NCI-H1694 treated with DMSO at 0.1 percent for 48 hours (cell line): ENCODE measurements around the gene PTPRH.
"Not testable (repeated sequence)": the region's sequence is repeated elsewhere in the genome, so short reads cannot be mapped to it uniquely, and the experiment has no call there.

Experiments
- DNase-seq: peaks from one replicate; lab custom pipeline; 2025; lab: John Stamatoyannopoulos, UW

Gene PTPRH

GRCh38 chr19:55224679-55225414 lies 15.5 kb upstream of the PTPRH start:
- not testable (repeated sequence) for DNase-seq

- no peak for DNase-seq
These were observed 14.9 kb upstream of the PTPRH start for GRCh38 chr19:55224038-55224665.

- no peak for DNase-seq
These were observed 14.2 kb upstream of the PTPRH start for GRCh38 chr19:55223291-55224037.

- DNase-seq: no peak
These were observed 11.2 kb upstream of the PTPRH start for GRCh38 chr19:55220525-55220924.

GRCh38 chr19:55216461-55217198 lies 7.3 kb upstream of the PTPRH start:
- peak; percentile 95 for DNase-seq

- DNase-seq: no peak
These were observed 4.2 kb upstream of the PTPRH start for GRCh38 chr19:55213547-55213946.

- peak; percentile 74 for DNase-seq
These were observed 3.1 kb upstream of the PTPRH start for GRCh38 chr19:55212447-55212846.

GRCh38 chr19:55209693-55210472 lies 582 bp upstream of the PTPRH start:
- DNase-seq: no peak

DNA sequence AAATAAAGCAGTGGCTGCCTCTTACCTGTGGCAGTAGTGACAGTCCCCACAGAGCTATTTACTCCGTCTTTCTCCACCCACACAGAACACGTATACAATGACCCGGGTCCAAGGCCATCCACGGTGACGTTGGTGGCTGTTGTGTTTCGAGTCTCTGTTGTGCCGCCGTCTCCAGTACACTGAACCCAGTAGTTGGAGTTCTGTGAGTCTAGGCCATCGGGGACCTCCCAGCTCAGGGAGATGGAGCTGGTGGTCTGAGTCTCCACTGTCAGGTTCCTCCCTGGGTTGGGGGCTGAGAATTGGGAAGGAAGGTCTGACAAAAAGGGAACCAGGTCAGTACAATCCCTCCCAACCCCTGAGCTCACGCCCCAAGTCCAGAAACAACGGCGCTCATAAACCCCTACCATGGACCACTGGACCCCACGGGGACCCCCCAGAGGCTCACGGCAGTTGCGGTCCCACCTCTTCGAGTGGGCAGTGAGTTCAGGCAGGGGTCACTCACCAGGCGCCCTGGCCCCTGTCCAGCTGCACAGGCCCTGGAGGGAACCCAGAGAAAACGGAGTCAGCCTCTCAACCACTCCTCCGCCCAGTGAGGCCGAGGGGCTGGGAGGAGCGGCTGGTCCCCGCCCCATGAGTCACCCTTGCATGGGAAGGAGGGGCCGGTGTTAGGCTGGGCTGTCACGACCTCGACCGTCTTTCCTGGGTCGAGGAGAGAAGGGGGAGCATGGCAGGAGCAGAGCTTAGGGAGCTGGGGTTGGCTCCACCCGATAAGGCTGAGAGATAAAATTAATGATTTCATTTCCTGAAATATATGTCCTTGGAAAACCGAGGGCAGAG lies 2.4 kb downstream of the PTPRH start:
- DNase-seq: no peak

DNA sequence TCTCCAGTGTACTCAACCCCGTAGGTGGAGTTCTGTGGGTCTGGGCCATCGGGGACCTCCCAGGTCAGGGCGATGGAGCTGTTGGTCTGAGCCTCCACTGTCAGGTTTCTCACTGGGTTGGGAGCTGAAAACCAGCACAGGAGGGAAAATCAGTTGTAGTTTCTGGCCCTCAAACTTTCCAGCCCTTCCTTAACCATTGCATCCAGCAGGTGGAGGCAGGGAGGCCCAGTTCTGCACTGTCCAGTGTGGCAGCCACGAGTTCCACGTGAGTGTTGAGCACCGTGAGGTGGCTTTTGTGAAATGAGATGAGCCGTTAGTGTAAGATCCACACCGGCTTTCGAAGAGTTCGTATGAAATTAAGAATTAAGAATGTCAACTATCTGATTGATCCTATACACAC lies 7.1 kb downstream of the PTPRH start:
- DNase-seq: not testable (repeated sequence)

- DNase-seq: no peak
These were observed 9.6 kb downstream of the PTPRH start for GRCh38 chr19:55199620-55200204.

DNA sequence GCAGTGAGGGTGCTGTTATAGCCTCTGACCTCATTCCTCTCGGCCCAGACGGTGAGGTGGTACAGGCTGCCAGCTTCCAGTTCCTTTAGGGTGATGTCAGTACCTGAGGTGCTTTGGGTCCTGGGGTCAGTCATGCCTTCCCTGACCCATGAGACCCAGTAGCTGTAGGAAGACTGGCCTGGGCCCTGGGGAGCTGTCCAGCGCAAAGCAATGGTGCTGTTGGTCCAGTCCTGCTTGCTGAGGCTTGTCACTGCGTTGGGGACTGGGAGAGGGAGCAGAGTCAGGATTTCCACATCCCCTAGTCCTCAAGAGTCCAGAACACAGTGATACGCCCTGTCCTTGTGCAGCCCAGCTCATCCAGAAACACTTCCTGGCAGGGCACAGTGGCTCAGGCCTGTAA lies 10.7 kb downstream of the PTPRH start:
- DNase-seq: no peak

DNA sequence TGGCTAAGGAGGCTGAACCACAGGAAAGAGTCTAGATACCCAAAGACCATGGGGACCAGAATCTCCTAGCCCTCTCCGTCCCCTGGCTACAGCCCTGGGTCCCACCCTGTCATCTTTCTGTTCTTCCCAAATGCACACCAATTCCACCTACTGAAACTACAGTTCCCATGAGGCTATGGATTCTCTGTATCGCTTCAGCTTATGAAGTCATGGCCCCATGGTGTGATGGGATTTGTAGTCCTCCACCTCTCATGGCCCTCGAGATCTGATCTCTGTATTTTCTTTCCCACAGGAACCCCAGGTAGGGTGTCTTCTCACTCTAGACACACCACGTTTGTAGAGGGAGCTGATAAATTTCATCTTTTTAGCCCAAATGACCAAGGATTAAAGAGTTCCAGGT lies 11.8 kb downstream of the PTPRH start:
- DNase-seq: no peak

DNA sequence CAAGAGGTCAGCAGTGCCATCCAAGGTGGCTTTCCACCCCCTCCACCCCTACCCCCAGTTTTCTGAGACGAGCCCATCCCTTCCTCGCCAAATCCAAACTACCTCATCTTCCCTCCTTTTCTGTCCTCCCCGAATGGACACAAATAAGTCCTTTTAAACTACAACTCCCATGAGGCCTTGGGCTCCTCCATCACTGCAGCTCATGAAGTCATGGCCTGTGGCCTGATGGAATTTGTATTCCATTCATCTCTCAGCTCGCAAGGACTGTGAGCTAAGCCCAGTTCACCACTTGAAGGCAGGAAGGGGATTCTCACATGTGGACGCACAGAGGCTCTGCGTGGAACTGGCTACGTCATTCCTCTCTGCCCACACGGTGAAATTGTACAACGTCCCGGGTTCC lies 12.5 kb downstream of the PTPRH start:
- no peak for DNase-seq

- no peak for DNase-seq
These were observed 15.8 kb downstream of the PTPRH start for GRCh38 chr19:55193481-55193880.

- DNase-seq: no peak
These were observed 19.9 kb downstream of the PTPRH start for GRCh38 chr19:55189403-55189835.

GRCh38 chr19:55188625-55189024 lies 20.7 kb downstream of the PTPRH start:
- DNase-seq: no peak

DNA sequence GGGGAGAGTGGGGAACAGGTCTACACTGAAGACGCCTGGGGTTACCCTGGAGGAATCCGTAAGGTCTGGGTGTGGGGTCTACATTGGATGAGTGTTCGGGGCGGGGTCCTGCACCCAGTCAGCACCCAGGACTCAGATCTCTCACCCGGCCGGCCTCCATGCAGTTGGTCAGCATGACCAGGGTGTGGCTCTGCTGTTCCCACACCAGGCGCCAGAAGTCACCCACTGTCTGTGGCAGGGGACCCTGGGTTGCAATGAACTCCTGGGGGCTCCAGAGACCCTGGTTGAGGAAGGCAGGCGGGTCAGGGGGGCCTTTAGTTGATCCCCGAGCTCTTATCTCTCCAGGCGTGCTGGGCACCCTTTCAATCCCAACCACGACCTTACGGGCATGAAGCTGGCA lies 23.2 kb downstream of the PTPRH start:
- no peak for DNase-seq

GRCh38 chr19:55181740-55182139 lies 27.6 kb downstream of the PTPRH start:
- DNase-seq: no peak
